HG02981 (cell line): ENCODE measurements around the gene CD63.

Source experiments
- ATAC-seq: cut with Tn5 transposase; IDR thresholded peaks from one replicate; pipeline ENCODE4 v1.9.1; 2021; ENCODE audit warnings: mild to moderate bottlenecking, moderate library complexity; ENCODE audit not compliant: unreplicated experiment

CD63 gene

DNA sequence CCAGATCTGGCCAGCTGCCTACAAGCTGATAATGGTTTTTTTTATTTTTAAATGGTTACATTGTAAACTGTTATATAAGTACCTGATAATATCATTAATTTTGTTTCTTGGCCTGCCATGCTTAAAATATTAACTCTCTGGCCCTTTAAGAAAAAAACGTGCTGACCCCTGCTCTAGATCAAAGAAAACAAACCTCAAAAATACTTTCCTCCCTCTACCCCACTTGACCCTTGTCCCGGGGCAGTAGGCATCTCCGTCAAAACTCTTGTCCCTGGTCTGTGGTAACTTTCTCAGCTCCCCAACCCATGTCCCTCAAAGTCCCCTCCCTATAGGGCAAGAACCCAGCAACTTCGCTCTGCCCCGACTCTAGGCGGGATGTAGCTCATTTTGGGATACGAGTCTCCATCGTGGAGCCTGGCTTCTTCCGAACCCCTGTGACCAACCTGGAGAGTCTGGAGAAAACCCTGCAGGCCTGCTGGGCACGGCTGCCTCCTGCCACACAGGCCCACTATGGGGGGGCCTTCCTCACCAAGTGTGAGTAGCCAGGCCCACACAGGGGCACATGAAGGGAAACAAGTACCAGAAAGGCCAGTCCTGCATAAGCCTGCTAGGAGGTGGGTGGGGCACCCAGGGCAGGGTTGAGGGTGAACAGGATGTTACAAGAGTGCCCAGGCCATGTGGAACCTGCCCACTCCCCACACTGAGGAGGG is 5.1 kb downstream of the CD63 start:
- ATAC-seq, result no peak

DNA sequence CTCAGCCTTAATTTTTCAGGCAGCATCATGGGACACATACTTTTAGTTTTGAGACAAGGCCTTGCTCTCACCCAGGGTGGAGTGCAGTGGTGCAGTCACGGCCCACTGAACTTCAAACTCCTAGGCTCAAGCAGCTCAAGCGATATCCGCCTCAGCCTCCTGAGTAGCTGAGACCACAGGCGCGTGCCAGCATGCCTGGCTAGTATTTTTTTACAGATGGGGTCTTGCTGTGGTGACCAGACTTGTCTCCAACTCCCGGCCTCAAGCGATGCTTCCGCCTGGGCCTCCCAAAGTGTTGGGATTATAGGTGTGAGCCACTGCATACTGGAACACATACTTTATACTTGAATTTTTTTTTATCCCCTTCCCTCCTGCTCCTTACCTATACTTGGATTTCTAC is 5.9 kb downstream of the CD63 start:
- ATAC-seq, result no peak

DNA sequence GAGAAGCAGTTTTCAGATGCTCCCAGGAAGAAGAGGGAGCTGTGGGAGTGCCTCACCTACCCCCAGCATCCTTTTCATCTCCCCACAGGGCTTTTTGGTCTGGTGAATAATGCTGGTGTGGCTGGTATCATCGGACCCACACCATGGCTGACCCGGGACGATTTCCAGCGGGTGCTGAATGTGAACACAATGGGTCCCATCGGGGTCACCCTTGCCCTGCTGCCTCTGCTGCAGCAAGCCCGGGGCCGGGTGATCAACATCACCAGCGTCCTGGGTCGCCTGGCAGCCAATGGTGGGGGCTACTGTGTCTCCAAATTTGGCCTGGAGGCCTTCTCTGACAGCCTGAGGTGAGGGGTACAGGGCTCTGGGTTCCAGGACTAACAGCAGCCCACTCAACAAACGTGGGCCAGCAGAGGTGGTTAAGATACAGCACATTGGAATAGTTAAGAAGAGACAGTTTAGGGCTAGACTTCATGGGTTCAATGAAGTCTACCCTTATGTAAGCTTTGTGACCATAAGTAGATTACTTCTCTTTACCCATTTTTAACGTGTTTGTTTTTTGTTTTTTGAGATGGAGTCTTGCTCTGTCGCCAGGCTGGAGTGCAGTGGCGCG is 7.1 kb downstream of the CD63 start:
- ATAC-seq, result no peak

DNA sequence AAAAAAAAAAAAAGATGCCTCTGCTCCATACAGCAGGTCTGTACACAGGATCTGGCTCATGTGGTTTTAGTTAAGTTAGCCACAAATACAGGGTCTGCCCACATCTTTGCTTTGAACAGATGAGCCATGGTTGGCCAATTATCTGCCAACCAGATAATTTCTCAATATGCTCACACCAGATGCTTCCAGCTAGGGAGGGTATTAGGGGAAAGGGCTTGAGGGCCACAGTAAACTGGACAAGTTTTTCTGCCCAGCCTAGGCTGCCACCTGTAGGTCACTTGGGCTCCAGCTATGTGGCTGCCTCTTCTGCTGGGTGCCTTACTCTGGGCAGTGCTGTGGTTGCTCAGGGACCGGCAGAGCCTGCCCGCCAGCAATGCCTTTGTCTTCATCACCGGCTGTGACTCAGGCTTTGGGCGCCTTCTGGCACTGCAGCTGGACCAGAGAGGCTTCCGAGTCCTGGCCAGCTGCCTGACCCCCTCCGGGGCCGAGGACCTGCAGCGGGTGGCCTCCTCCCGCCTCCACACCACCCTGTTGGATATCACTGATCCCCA is 7.8 kb downstream of the CD63 start:
- ATAC-seq, result no peak

DNA sequence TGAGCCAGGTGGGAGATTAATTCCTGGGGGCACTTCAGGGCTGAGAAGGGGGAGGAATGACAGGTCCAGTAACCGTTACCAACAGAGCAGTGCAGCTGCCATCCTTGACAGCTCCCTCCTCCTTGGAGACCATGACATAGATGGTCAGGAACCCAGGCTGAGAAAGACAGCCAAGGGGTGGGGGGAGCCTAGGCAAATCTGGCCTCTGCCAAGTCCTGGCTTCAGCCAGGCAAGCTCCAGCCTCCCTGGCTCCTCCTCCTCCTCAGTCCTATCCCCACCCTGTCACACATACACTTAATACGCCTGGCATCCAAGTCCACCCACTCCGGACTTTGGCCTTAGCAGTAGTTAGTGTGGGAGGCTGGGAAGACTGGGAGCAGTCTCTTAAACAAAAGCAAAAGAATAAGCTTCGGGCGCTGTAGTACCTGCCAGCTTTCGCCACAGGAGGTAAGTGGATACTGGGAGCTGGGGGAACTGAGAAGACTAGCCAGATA is 8.7 kb downstream of the CD63 start, which contains the start of gene RDH5:
TSS of gene RDH5 (plus strand) at position 323 of the 494 bp plus-strand sequence. CDS start 792 bp downstream, outside the sequence.
- ATAC-seq, result no peak

DNA sequence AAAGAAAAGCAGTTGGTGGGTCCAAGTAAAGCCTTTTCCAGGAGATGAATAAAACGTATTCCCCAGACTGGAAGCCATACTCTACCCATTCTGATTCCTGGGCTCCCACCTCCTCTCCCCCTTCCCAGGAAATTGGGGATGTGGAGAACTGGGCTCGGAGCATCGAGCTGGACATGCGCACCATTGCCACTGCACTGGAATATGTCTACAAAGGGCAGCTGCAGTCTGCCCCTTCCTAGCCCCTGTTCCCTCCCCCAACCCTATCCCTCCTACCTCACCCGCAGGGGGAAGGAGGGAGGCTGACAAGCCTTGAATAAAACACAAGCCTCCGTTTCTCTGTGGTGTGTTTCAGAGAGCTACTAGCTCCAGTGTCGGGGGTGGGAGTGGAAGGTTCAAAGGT is 9.4 kb downstream of the CD63 start:
- no peak for ATAC-seq

DNA sequence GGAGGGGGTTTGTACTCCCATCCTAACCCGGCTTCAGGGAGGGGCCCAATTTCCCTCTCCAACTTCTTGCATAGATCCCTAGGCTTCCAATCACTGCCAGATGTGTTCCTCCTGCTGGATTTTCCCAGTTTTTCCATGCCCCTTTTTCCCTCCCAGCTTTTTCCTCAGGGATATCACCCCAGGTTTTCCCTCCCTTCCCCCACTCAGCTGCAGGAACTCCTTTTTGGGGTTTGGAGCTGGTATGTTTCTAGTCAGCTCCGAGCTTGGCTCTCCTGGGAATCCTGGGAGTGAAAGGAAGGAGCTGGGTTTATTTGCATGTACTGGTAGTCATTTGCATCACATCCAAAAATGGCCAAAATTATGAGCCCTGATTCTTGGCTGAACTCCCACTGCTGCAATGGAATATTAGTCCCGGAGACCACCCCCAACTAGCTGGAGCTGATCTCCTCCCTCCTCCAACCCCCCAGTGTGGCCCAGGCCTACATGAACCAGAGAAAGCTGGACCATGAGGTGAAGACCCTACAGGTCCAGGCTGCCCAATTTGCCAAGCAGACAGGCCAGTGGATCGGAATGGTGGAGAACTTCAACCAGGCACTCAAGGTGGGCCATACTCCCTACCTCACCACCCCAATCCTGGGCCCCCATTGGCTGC is 10.1 kb downstream of the CD63 start:
- no peak for ATAC-seq

DNA sequence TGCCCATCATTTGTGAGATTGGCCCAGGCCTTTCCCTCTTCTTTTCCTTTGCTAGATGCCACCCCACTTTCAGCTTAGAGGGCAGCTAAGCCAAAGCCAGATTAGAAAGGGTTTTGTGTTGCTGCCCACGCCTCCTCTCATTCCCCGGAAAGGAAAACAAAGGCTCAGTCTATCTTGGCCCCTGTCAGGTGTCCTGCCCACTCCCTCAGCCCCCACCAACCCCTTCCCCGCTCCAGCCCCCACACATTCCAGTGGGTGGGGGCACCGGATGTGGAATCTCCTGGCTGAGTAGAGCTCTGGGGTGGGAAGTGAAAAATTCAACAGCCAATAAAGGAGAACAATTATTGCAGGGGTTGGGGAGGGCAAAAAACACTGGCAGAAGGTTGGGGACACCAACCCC is 10.8 kb downstream of the CD63 start:
- no peak for ATAC-seq

DNA sequence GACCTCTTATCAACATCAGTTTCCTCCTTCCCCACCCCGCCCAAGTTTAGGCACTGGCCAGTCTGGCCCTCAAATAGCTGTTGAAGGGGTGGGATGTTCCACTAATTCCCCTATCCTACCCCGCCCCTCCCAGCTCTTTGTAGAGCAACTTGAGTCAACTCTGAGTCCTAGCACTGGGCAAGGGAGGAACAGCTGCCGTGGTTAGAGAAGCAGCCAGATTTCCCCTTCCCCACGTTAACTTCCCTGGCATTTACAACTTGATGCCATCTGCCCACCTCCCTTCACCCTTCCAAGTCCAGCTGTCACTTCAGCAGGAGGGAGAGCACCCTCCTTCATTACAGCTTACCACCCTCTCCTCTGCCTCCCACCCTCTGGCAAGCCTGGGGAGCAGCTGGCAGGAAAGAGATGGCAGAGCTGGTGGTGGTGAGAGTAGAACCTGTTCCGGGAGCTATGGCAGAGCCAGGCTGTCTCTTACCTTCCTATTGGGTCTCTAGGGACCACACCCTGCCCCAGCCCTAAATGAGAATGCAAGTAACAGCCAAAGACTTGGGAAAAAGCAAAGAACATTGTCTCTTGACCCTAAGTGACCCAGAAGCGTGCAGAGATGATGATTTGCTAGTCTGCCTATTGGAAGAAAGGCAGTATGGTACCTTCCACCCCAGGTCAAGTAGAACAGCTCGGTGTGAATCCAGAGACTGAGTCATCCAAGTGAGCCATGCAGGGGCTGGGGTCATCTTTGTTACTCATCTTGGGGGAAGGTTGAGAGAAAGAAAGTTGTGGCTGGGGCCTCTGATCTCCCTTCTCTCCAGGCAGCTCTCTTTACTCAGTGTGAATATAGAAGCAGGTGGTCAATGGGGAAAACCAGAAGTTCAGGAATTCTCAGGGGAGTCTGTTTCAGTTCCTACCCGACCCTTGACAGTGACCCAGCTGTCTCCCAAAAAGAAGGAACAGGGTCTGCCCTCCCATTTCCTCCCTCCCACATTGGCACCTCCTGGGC is 11.5 kb downstream of the CD63 start:
- ATAC-seq, result no peak

DNA sequence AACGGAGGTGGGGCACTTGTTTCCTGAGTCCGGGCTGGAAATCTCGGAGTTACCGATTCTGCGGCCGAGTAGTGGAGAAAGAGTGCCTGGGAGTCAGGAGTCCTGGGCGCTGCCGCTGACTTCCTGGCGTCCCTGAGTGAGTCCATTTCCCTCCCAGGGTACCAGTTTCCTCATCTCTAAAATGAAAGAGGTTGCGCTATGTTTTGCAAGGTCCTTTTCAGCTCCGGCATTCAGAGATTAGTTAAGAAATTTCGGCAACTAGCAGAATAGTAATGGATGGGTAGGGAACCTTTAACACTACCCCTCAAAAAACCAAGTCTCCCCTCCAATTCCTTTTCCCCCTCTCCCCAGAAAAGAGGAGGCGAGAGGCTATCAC is 12.2 kb downstream of the CD63 start:
- no peak for ATAC-seq

DNA sequence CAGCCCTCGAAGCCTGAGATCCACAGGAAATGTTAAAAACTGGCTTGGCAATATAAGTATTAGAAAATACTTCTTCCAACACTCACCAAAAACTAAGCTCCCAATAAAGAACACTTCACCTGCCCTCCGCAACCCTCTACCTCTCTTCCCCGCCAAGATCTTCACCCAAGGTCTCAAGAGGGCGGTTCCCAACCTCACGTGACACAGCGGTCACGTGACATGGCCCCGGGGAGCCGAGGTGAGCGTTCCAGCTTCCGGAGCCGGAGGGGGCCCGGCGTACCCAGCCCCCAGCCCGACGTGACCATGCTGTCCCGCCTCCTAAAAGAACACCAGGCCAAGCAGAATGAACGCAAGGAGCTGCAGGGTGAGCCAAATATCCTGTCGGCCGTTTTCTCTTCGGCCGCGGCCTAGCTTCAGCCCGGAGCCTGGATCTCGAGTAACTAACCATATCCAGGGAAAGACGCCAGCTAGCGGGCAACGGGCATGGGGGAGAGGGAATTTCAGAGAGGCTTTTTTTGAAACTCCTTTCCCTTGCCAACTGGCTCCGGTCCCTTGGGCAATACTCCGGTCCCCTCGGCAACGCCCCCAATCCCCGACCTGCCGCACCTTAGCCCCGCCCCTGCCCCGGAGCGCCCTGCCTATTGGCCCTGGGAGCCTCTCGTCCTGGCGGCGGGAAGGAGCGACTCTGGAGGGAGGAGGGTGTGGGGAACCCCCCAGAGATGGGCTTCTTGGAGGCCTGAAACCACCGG is 12.8 kb downstream of the CD63 start, which contains the start of gene BLOC1S1:
TSS of gene BLOC1S1 (plus strand) at position 214 of the 749 bp plus-strand sequence. CDS start at position 220, 6 bp downstream.
- ATAC-seq, result peak; percentile 88

DNA sequence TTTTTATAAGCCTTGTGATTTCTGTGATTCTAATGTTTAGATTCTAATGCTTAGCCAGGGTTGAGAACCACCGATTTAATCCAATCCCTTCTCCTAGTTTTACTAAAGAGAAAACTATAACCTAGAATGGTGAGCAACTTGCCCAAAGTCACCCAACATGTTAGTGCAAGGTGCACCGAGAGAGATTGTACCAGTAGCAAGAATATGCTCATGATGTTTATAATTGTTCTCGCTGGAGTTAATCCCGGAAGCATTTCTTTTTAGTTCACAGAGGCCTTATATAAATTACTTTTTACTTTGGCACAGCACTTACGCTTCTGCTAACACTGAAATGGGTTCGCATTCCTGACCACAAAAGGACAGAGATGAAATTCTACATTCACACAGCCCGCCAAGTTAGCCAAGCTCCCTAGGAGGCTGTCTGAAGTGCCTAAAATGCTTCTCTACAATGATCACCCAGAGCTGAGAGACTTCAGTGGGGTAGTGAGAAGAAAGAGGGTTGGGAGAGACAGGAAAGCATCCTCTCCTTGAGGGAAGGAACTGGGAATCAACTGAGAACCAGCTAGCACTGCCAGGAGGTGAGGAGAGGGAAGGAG is 13.5 kb downstream of the CD63 start:
- ATAC-seq, result no peak

DNA sequence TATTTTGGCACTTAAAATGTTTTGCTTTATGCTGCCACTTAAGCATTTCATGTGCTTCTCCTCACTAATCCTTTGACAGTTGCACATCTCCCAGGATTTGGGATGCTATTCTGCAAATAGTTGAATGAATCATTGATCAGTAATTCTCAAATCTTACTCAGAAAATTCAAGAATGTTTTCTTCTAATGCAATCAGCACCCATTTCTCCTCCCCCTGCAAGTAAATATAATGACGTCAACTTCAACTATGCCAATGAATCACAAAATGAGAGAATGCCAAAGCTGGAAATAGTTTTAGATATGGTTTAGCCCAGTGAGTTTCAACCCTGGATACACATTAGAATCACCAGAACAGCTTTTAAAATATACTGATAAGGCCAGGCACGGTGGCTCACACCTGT is 15.1 kb downstream of the CD63 start:
- no peak for ATAC-seq

DNA sequence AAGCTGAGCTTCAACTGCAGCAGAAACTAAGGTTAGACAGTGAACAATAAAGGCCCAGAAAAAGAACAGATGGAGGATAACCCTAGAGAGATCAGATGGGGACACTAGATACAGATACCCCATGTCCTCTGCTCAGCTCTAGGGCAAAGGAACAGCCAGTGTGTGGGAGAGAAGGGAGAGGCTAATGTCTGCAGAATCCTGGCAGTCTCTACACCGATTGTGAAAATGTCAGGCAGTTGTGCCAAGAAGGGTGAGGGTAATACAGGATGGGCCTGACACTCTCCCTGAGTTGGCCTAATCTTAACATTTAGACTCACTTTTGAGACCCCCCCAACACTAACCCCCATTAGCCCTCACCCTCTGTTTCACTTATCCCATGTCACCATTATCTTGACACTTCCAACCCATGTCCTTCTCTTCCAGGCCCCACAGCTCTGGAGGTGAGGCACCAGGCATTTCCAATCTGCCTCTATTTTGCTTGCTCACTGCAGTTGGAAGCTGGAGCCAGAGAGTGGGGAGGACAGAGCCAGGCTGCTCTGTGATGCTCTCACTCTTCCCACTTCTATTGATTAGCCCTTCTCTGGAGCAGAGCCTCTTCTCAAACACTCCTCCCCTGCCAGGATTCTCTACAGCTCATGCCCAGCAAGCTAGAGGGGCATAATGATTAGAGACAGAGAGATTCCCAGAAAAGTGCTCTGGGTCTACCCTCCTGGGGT is 16.0 kb downstream of the CD63 start:
- ATAC-seq, result no peak

DNA sequence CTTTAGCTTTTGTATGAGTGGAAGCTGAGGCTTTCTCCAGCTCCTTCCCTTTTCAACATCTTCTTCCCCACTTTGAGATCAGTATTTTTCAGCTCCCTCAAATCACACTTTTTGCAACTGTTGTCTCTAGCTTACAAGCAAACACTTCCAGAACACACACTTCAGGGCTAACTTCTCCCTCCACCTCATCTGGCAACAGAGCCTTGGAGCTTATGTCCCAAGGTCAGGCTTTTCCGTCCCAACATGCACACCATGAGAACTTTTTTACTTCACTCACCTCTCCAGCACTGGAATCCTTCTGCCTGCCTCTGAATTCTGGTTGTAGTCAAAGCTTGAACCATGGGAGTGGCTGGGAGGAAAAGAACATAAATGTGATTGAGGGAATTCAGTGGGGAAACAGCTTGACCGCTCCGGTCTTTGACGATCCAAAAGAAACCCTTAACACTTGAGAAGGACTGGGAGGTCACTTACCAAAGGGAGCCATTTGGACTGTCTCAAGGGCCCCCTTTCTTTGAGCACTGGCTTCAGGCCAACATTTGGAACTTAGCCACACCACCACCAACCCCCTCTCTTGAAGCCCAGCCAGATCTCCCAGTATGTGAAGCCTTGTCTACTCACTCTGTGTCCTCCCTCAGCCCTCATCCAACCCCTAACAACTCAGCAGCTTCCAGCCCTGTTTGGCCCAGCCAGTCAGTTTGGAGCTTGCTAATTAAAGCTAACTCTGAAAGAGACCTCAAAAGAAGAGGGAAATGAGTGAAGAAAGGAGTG is 16.8 kb downstream of the CD63 start:
- ATAC-seq, result no peak

DNA sequence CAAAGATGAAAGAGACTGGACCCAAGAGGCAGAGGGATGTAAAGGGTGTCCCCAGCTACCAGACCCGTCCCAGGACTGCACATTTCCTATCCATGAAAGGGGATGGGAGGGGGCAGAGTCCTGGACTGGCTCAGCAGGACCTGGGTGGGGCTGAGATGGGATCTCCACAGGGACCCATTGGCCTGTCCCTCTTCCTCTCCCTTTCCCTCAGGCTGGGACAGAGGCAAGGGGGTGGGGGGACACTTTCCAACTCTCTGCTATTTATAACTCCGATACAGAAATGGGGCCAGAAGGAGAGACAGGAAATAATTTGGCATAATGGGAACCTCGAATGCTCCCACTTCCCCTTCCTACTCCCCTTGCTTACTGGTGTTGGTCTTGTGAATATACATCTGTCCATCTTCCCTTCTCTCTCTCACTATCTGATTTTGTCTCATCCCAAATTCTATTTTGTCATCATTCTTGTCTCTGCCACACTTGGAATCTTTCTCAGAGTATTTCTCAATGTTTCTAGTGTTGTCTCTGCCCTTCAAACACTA is 20.0 kb downstream of the CD63 start:
- no peak for ATAC-seq

DNA sequence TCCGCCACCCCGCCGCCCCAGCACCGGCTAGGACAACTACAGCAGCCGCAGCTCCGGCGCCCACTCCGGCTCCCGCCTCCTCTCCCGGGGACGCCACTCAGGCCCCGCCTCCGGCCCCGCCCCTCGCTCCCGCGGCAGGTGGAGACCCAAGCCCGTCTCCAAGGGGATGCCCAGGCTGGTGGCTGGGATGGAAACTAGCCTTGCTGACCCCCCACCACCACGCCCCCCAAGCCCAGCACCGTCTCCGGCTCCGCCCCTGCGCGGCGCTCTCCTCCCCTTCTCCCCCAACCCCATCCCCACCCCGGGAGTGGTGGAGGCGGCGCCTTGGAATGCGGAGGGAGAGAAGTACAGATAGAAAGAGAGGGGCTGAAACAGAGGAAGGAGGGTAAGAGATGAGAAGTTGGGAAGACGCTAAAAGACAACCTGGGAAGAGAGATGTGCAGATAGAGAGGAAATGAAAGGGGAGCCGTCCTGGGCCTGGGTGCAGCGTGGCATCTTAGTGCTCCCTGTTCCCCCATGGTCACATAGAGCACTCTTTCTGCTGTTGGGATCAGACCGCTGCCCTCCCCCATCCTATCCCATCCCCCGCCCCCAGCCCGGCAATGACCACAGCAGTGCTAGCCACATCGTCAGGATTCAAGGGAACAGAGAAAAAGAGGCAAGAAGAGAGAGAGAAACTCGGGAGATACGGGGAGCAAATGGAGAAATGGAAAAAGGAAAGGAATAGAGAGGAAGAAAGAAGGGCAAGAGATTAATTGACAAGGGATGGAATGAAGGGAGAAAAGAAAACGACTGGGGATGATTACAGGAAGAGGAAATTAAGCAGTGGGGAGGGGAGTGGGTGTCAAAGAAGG is 20.7 kb downstream of the CD63 start, which contains the start of gene ITGA7:
TSS of gene ITGA7 (minus strand) at position 64 of the 854 bp plus-strand sequence. CDS start 222 bp downstream, outside the sequence.
- ATAC-seq, result peak; percentile 51
